Loucy (cell line): Measurements from ENCODE around the gene SLAMF8.

Experiments
- H2AFZ ChIP-seq: fragments of 200-600 bp; sonication (generic); 2 replicates; pipeline ENCODE4 v1.6.0; 2016; ENCODE audit warnings: antibody characterized with exemption, mild to moderate bottlenecking, low read length, moderate library complexity
- H3F3A ChIP-seq: fragments of 200-600 bp; 2 replicates; pipeline ENCODE4 v1.6.0; 2016; ENCODE audit warnings: antibody characterized with exemption, low read depth, mild to moderate bottlenecking
- H3K27me3 ChIP-seq: fragments of 200-600 bp; sonication (generic); 2 replicates; pipeline ENCODE4 v1.6.1; 2014; ENCODE audit warnings: low read length, mild to moderate bottlenecking; ENCODE audit not compliant: insufficient read depth, poor library complexity, severe bottlenecking
- H3K36me3 ChIP-seq: fragments of 200-600 bp; sonication (generic); 2 replicates; pipeline ENCODE4 v1.6.1; 2016; ENCODE audit warnings: low read length; ENCODE audit not compliant: insufficient read depth
- H3K4me1 ChIP-seq: fragments of 200-600 bp; sonication (generic); 2 replicates; pipeline ENCODE4 v1.5.1; 2014; ENCODE audit warnings: low read length, mild to moderate bottlenecking; ENCODE audit not compliant: insufficient read depth, poor library complexity, severe bottlenecking
- H3K4me2 ChIP-seq: fragments of 200-600 bp; sonication (generic); 2 replicates; pipeline ENCODE4 v1.6.0; 2014; ENCODE audit warnings: antibody characterized with exemption, low read length, low read depth, mild to moderate bottlenecking; ENCODE audit not compliant: poor library complexity, severe bottlenecking
- H3K4me3 ChIP-seq: fragments of 200-600 bp; sonication (generic); 2 replicates; pipeline ENCODE4 v1.5.1; 2014; ENCODE audit warnings: low read length, mild to moderate bottlenecking, mixed read lengths; ENCODE audit not compliant: poor library complexity, severe bottlenecking
- H3K79me2 ChIP-seq: fragments of 200-600 bp; sonication (generic); 2 replicates; pipeline ENCODE4 v1.6.1; 2014; ENCODE audit warnings: low read length; ENCODE audit not compliant: insufficient read depth
- H3K9ac ChIP-seq: fragments of 200-600 bp; sonication (generic); 2 replicates; pipeline ENCODE4 v1.6.0; 2014; ENCODE audit warnings: mild to moderate bottlenecking, low read depth, low read length, moderate library complexity; ENCODE audit not compliant: poor library complexity, severe bottlenecking
- H3K9me2 ChIP-seq: fragments of 200-600 bp; sonication (generic); replicated peaks from 2 replicates; pipeline ENCODE4 v1.6.1; 2016; ENCODE audit warnings: low read depth, low read length, mixed read lengths
- H3K9me3 ChIP-seq: fragments of 200-600 bp; sonication (generic); 2 replicates; pipeline ENCODE4 v1.6.1; 2014; ENCODE audit warnings: mild to moderate bottlenecking, antibody characterized with exemption, low read length, low read depth; ENCODE audit not compliant: insufficient read depth
- H4K20me1 ChIP-seq: fragments of 200-600 bp; sonication (generic); 2 replicates; pipeline ENCODE4 v1.6.0; 2014; ENCODE audit warnings: antibody characterized with exemption, low read length, mild to moderate bottlenecking; ENCODE audit not compliant: insufficient read depth, poor library complexity, severe bottlenecking
- EZH2phosphoT487 ChIP-seq: fragments of 200-600 bp; IDR thresholded peaks from 2 replicates; pipeline ENCODE4 v1.6.1; 2018; ENCODE audit warnings: antibody characterized with exemption, mild to moderate bottlenecking, moderate library complexity, borderline replicate concordance
- TF ChIP-seq, protein P1 (sequence below): fragments of 200-600 bp; sonication (generic); conservative IDR thresholded peaks from 2 replicates; pipeline ENCODE4 v1.5.1; 2014; ENCODE audit warnings: mild to moderate bottlenecking, antibody characterized with exemption, low read length

The SLAMF8 gene

GRCh38 chr1:159880430-159880829, 53.8 kb downstream of the SLAMF8 start:
- H3F3A ChIP-seq = no peaks in the 10 kb centered on the region; the same call in 1 of the 2 replicates
- no peak overlapping the region for H3K4me2 ChIP-seq
- no peak overlapping the region for H2AFZ ChIP-seq
- no peaks in the 10 kb centered on the region for H3K9me3 ChIP-seq
- H3K27me3 ChIP-seq = no peaks in the 10 kb centered on the region
- H3K9ac ChIP-seq = no peak overlapping the region
- no peaks in the 10 kb centered on the region for H3K36me3 ChIP-seq
- peaks cover 19% of the 10 kb centered on the region for H3K4me1 ChIP-seq
- TF ChIP-seq, protein P1, sequence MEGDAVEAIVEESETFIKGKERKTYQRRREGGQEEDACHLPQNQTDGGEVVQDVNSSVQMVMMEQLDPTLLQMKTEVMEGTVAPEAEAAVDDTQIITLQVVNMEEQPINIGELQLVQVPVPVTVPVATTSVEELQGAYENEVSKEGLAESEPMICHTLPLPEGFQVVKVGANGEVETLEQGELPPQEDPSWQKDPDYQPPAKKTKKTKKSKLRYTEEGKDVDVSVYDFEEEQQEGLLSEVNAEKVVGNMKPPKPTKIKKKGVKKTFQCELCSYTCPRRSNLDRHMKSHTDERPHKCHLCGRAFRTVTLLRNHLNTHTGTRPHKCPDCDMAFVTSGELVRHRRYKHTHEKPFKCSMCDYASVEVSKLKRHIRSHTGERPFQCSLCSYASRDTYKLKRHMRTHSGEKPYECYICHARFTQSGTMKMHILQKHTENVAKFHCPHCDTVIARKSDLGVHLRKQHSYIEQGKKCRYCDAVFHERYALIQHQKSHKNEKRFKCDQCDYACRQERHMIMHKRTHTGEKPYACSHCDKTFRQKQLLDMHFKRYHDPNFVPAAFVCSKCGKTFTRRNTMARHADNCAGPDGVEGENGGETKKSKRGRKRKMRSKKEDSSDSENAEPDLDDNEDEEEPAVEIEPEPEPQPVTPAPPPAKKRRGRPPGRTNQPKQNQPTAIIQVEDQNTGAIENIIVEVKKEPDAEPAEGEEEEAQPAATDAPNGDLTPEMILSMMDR = no peak
- TF ChIP-seq EZH2phosphoT487 = no peak
- H3K4me3 ChIP-seq = no peak overlapping the region
- H4K20me1 ChIP-seq = no peaks in the 10 kb centered on the region
- no peaks in the 10 kb centered on the region for H3K79me2 ChIP-seq
- no peaks in the 10 kb centered on the region for H3K9me2 ChIP-seq

DNA sequence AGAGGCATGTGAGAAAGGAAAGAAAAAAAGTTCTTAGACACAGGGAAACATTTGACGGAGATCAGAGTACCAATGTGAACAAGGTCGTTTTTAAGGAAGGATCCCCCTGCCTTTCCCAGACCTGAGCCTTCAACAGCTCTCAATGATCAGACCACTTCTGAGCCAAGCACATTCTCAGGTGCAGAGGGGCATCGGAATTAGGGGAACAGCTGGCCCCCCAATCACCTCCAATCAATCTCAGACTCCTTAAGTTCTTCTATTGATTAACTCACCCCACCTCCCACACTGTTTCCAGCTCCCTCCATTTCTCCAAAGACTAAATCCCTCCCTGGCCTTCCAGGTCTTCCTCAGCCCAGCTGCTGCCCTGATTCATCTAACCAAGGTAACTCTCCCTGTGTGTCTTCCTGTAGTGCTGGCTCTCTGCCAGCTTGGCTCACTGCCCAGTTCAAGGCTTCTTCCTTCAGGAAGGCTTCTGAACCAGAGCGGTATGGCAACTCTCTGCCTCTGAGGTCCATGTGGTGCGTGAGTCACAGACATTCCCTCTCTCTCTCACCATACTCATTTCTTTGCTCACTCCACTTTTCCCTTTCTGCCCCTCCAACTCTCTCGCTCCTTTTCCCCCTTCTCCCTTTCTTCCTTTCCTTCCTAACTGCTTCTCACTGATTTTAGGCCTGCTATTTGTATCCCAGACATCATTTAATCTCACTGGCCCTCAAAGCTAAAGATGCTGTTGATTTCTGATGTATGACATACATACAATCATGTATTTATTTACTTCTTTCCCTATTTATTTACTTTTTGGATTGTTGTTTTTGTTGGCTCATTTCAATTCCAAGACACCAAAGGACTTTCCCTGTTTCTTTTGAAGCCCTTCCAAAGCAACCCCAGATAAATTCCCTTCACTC, 55.2 kb downstream of the SLAMF8 start:
- no peak overlapping the region for H3K4me2 ChIP-seq
- H3F3A ChIP-seq = no peaks in the 10 kb centered on the region; the same call in 1 of the 2 replicates
- no peak overlapping the region for H2AFZ ChIP-seq
- H3K9me3 ChIP-seq = no peaks in the 10 kb centered on the region
- H3K4me1 ChIP-seq = peaks cover 19% of the 10 kb centered on the region
- H4K20me1 ChIP-seq = no peaks in the 10 kb centered on the region
- no peak for TF ChIP-seq EZH2phosphoT487
- TF ChIP-seq, protein P1 = no peak
- H3K9ac ChIP-seq = no peak overlapping the region
- no peaks in the 10 kb centered on the region for H3K36me3 ChIP-seq
- no peaks in the 10 kb centered on the region for H3K79me2 ChIP-seq
- no peak overlapping the region for H3K4me3 ChIP-seq
- H3K27me3 ChIP-seq = no peaks in the 10 kb centered on the region
- no peaks in the 10 kb centered on the region for H3K9me2 ChIP-seq

DNA sequence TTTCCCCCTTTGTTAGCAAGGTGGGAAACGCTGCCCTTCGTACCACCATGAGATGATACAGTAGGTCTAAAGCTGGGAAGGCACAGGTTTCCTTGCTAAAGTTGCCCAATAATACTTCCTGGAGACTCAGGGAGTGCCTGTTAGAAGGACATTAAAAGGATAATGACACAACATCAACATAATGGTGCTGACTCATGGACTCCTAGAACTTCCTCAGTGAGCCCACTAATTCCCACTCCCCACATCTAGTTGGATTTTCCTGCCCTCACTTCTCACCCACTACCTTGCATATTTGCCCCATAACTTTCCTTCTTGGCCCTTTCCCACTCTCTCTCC, 55.8 kb downstream of the SLAMF8 start:
- no peaks in the 10 kb centered on the region; the same call in 1 of the 2 replicates for H3F3A ChIP-seq
- peaks cover 19% of the 10 kb centered on the region for H3K4me1 ChIP-seq
- H2AFZ ChIP-seq = no peak overlapping the region
- H4K20me1 ChIP-seq = no peaks in the 10 kb centered on the region
- H3K4me2 ChIP-seq = no peak overlapping the region
- H3K9ac ChIP-seq = no peak overlapping the region
- H3K27me3 ChIP-seq = no peaks in the 10 kb centered on the region
- no peaks in the 10 kb centered on the region for H3K36me3 ChIP-seq
- H3K79me2 ChIP-seq = no peaks in the 10 kb centered on the region
- H3K4me3 ChIP-seq = no peak overlapping the region
- no peak for TF ChIP-seq EZH2phosphoT487
- TF ChIP-seq, protein P1 = no peak
- H3K9me3 ChIP-seq = no peaks in the 10 kb centered on the region
- no peaks in the 10 kb centered on the region for H3K9me2 ChIP-seq
